B cell (primary cell): ENCODE data around the gene ACOT4.

ENCODE experiments used
- EZH2 ChIP-seq: IDR thresholded peaks from 2 replicates; pipeline ENCODE4 v1.6.1; 2012; ENCODE audit warnings: borderline replicate concordance, low read depth, mild to moderate bottlenecking, moderate library complexity, low read length; ENCODE audit not compliant: insufficient read depth, poor library complexity, severe bottlenecking
- TF ChIP-seq, protein P1 (sequence below): fragments of 200-600 bp; IDR thresholded peaks from one replicate; pipeline ENCODE4 v1.8.0; 2022; ENCODE audit warnings: antibody characterized with exemption, mild to moderate bottlenecking

DNA sequence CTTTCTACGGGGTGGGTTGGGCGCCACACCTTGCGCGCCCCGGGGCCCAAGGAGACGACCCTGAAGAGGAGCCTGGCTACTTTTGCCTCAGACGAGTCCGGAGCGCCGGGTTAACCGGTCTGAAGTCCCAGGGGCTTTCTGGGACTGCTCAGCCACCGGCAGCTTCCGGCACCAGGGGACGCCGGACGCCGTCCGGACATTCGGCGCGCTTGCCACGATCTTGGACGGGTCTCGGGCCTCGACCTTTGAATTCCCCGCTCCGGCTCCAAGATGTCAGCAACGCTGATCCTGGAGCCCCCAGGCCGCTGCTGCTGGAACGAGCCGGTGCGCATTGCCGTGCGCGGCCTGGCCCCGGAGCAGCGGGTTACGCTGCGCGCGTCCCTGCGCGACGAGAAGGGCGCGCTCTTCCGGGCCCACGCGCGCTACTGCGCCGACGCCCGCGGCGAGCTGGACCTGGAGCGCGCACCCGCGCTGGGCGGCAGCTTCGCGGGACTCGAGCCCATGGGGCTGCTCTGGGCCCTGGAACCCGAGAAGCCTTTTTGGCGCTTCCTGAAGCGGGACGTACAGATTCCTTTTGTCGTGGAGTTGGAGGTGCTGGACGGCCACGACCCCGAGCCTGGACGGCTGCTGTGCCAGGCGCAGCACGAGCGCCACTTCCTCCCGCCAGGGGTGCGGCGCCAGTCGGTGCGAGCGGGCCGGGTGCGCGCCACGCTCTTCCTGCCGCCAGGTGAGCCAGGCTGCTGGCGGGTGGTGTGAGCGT is at the start of gene ACOT4:
- TF ChIP-seq, protein P1, sequence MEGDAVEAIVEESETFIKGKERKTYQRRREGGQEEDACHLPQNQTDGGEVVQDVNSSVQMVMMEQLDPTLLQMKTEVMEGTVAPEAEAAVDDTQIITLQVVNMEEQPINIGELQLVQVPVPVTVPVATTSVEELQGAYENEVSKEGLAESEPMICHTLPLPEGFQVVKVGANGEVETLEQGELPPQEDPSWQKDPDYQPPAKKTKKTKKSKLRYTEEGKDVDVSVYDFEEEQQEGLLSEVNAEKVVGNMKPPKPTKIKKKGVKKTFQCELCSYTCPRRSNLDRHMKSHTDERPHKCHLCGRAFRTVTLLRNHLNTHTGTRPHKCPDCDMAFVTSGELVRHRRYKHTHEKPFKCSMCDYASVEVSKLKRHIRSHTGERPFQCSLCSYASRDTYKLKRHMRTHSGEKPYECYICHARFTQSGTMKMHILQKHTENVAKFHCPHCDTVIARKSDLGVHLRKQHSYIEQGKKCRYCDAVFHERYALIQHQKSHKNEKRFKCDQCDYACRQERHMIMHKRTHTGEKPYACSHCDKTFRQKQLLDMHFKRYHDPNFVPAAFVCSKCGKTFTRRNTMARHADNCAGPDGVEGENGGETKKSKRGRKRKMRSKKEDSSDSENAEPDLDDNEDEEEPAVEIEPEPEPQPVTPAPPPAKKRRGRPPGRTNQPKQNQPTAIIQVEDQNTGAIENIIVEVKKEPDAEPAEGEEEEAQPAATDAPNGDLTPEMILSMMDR: peak; percentile 18
- no peak for TF ChIP-seq EZH2
